GM21723 (cell line): ENCODE measurements around the gene PRKG1.

Source experiments
- ATAC-seq: cut with Tn5 transposase; IDR thresholded peaks from one replicate; pipeline ENCODE4 v1.9.1; 2021; ENCODE audit warnings: mild to moderate bottlenecking, moderate library complexity; ENCODE audit not compliant: unreplicated experiment

The PRKG1 gene

GRCh38 chr10:51843966-51844365 is 769.7 kb downstream of the PRKG1 start:
- no peak for ATAC-seq

- peak; percentile 78 for ATAC-seq
These were observed 772.7 kb downstream of the PRKG1 start for GRCh38 chr10:51846856-51847506.

- ATAC-seq, result no peak
These were observed 778.0 kb downstream of the PRKG1 start for GRCh38 chr10:51852297-51852696.

GRCh38 chr10:51857305-51857704 is 783.0 kb downstream of the PRKG1 start:
- no peak for ATAC-seq

GRCh38 chr10:51860257-51860656 is 786.0 kb downstream of the PRKG1 start:
- ATAC-seq, result peak; percentile 88

- ATAC-seq, result no peak
These were observed 786.8 kb downstream of the PRKG1 start for GRCh38 chr10:51861051-51861450.

- ATAC-seq, result no peak
These were observed 787.4 kb downstream of the PRKG1 start for GRCh38 chr10:51861731-51862130.

- ATAC-seq, result no peak
These were observed 787.9 kb downstream of the PRKG1 start for GRCh38 chr10:51862149-51862548.

- no peak for ATAC-seq
These were observed 793.7 kb downstream of the PRKG1 start for GRCh38 chr10:51867956-51868355.

GRCh38 chr10:51874131-51874530 is 799.8 kb downstream of the PRKG1 start:
- no peak for ATAC-seq

GRCh38 chr10:51875610-51876009 is 801.3 kb downstream of the PRKG1 start:
- ATAC-seq, result no peak

- ATAC-seq, result no peak
These were observed 802.2 kb downstream of the PRKG1 start for GRCh38 chr10:51876503-51876902.

GRCh38 chr10:51876979-51877378 is 802.7 kb downstream of the PRKG1 start:
- no peak for ATAC-seq

GRCh38 chr10:51877636-51878035 is 803.3 kb downstream of the PRKG1 start:
- ATAC-seq, result no peak

- peak; percentile 27 for ATAC-seq
These were observed 804.4 kb downstream of the PRKG1 start for GRCh38 chr10:51878695-51879094.

GRCh38 chr10:51879238-51879637 is 805.0 kb downstream of the PRKG1 start:
- peak; percentile 94 for ATAC-seq

GRCh38 chr10:51881213-51881612 is 806.9 kb downstream of the PRKG1 start:
- no peak for ATAC-seq

GRCh38 chr10:51886438-51887068 is 812.3 kb downstream of the PRKG1 start:
- ATAC-seq, result no peak

GRCh38 chr10:51888263-51888662 is 814.0 kb downstream of the PRKG1 start:
- ATAC-seq, result no peak

- no peak for ATAC-seq
These were observed 818.0 kb downstream of the PRKG1 start for GRCh38 chr10:51892313-51892712.

GRCh38 chr10:51892965-51893658 is 818.8 kb downstream of the PRKG1 start:
- no peak for ATAC-seq
